WTC11 (cell line): ENCODE data around the gene UVRAG.

Source experiments
- ATF3 ChIP-seq: sonication (generic); formaldehyde crosslinking; conservative IDR thresholded peaks from 2 replicates; pipeline ENCODE4 v1.8.1; 2022; ENCODE audit warnings: mild to moderate bottlenecking, missing genetic modification reagents
- ESRRA ChIP-seq: sonication (generic); formaldehyde crosslinking; IDR thresholded peaks from 2 replicates; pipeline ENCODE4 v1.8.1; 2022; ENCODE audit warnings: mild to moderate bottlenecking, missing genetic modification reagents, borderline replicate concordance
- JUN ChIP-seq: sonication (generic); formaldehyde crosslinking; IDR thresholded peaks from 2 replicates; pipeline ENCODE4 v1.8.0; 2023; ENCODE audit warnings: mild to moderate bottlenecking, missing genetic modification reagents
- MAX ChIP-seq: sonication (generic); formaldehyde crosslinking; IDR thresholded peaks from 2 replicates; pipeline ENCODE4 v1.8.0; 2022; ENCODE audit warnings: mild to moderate bottlenecking, missing genetic modification reagents
- NR1H2 ChIP-seq: sonication (generic); formaldehyde crosslinking; IDR thresholded peaks from 2 replicates; pipeline ENCODE4 v1.9.0; 2021; ENCODE audit warnings: mild to moderate bottlenecking, moderate library complexity, missing genetic modification reagents
- TF ChIP-seq, protein P1 (sequence below): fragments of 200-600 bp; IDR thresholded peaks from 2 replicates; pipeline ENCODE4 v1.8.0; 2022; ENCODE audit warnings: antibody characterized with exemption
- TF ChIP-seq, protein P2 (sequence below): sonication (generic); formaldehyde crosslinking; IDR thresholded peaks from 2 replicates; pipeline ENCODE4 v1.8.1; 2023; ENCODE audit warnings: mild to moderate bottlenecking, missing genetic modification reagents
- TF ChIP-seq, protein P3 (sequence below): sonication (generic); formaldehyde crosslinking; IDR thresholded peaks from 2 replicates; pipeline ENCODE4 v1.8.0; 2022; ENCODE audit warnings: mild to moderate bottlenecking, missing genetic modification reagents

DNA sequence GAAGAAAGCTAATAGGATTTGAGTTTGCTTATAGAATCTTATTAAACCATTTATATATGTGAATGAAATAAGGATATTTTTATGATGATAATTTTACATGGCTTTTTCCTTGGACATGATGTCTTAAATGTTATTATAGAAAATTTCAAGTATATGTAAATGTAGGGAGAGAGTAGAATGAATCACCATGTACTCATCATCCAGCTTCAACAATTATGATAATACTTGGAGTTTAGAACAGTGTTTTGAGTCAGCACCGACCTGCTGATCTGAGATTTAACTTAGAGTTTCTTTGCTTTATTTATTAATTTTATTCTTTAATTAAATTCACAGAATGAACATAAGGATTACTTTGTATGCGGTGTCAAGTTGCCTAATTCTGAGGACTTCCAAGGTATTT is 193.5 kb downstream of the UVRAG start:
- TF ChIP-seq NR1H2 (no peak), ATF3 (no peak), ESRRA (CRISPR knock-in tag) (no peak), JUN (CRISPR knock-in tag) (no peak), MAX (CRISPR knock-in tag) (no peak)
- TF ChIP-seq, protein P1, sequence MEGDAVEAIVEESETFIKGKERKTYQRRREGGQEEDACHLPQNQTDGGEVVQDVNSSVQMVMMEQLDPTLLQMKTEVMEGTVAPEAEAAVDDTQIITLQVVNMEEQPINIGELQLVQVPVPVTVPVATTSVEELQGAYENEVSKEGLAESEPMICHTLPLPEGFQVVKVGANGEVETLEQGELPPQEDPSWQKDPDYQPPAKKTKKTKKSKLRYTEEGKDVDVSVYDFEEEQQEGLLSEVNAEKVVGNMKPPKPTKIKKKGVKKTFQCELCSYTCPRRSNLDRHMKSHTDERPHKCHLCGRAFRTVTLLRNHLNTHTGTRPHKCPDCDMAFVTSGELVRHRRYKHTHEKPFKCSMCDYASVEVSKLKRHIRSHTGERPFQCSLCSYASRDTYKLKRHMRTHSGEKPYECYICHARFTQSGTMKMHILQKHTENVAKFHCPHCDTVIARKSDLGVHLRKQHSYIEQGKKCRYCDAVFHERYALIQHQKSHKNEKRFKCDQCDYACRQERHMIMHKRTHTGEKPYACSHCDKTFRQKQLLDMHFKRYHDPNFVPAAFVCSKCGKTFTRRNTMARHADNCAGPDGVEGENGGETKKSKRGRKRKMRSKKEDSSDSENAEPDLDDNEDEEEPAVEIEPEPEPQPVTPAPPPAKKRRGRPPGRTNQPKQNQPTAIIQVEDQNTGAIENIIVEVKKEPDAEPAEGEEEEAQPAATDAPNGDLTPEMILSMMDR, result no peak
- TF ChIP-seq, protein P2, sequence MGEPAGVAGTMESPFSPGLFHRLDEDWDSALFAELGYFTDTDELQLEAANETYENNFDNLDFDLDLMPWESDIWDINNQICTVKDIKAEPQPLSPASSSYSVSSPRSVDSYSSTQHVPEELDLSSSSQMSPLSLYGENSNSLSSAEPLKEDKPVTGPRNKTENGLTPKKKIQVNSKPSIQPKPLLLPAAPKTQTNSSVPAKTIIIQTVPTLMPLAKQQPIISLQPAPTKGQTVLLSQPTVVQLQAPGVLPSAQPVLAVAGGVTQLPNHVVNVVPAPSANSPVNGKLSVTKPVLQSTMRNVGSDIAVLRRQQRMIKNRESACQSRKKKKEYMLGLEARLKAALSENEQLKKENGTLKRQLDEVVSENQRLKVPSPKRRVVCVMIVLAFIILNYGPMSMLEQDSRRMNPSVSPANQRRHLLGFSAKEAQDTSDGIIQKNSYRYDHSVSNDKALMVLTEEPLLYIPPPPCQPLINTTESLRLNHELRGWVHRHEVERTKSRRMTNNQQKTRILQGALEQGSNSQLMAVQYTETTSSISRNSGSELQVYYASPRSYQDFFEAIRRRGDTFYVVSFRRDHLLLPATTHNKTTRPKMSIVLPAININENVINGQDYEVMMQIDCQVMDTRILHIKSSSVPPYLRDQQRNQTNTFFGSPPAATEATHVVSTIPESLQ, result no peak
- TF ChIP-seq, protein P3, sequence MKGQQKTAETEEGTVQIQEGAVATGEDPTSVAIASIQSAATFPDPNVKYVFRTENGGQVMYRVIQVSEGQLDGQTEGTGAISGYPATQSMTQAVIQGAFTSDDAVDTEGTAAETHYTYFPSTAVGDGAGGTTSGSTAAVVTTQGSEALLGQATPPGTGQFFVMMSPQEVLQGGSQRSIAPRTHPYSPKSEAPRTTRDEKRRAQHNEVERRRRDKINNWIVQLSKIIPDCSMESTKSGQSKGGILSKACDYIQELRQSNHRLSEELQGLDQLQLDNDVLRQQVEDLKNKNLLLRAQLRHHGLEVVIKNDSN (CRISPR knock-in tag), result no peak
